ENCODE results near the gene ATXN3. TPM values are rescaled to one million over a fixed set of nuclear protein-coding genes. Genes with fewer than 3 reads are reported as not detected.

ATXN3 gene
- total RNA-seq, 4 donors from 2014 or later, result 47.5 to 166 (median 121) TPM

DNA sequence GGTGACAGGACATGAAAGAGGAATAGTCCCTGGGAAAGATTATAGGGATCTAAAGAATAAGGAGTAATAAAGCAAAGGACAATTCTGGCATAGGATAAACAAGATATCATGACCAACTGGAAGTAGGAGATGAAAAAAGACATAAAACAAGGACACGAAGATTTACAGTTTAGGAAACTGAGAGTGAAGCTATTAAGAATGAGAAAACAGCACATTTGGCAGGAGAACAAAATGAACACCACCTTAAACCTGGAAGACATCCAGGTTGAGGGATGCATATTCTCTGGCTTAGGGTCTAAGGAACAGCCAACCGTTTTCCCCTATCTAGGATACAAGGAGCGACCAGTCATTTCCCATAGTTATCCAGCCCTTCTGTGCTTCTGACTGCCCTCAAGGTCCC is 68.4 kb downstream of the ATXN3 start:
- Histone ChIP-seq H3K4me3 (peak overlapping the region; percentile 52 to 75), H3K27me3 (no peaks in the 10 kb centered on the region), H3K4me1 (peaks cover 0 to 3% of the 10 kb centered on the region in 2 donors), H3K27ac (peak overlapping the region in 1 of 2 donors; percentile 94), H3K36me3 (no peaks in the 10 kb centered on the region), H3K9me3 (no peaks in the 10 kb centered on the region)
- TF ChIP-seq POLR2A (IDR thresholded peaks at IDR 0.05), result no peak
- TF ChIP-seq, protein P1, sequence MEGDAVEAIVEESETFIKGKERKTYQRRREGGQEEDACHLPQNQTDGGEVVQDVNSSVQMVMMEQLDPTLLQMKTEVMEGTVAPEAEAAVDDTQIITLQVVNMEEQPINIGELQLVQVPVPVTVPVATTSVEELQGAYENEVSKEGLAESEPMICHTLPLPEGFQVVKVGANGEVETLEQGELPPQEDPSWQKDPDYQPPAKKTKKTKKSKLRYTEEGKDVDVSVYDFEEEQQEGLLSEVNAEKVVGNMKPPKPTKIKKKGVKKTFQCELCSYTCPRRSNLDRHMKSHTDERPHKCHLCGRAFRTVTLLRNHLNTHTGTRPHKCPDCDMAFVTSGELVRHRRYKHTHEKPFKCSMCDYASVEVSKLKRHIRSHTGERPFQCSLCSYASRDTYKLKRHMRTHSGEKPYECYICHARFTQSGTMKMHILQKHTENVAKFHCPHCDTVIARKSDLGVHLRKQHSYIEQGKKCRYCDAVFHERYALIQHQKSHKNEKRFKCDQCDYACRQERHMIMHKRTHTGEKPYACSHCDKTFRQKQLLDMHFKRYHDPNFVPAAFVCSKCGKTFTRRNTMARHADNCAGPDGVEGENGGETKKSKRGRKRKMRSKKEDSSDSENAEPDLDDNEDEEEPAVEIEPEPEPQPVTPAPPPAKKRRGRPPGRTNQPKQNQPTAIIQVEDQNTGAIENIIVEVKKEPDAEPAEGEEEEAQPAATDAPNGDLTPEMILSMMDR (IDR thresholded peaks at IDR 0.05), result no peak
- intact Hi-C loops (cut with DNase I; ENCODE audit: low total_unique reads), result no loop called here
- DNase-seq, result no peak

DNA sequence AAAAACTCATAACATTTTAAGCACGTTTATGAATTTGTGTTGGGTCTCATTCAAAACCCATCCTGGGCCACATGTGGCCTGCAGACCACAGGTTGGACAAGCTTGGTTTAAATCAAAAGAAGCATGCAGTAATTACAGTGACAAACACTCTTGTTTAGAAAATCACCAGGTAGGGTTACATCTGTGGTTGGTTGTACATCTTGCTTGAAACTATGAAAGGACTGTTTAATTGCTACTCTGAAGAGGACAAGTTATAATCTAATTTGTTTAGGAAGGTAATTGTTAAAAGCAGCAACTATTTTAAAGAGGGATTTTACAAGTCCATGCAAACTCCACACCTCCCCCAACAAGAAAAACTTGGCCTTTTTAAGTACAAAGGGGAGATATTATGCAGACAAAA is 70.5 kb downstream of the ATXN3 start:
- H3K27me3 ChIP-seq, result no peaks in the 10 kb centered on the region
- H3K4me3 ChIP-seq, result no peak overlapping the region
- DNase-seq, result no peak
- TF ChIP-seq, protein P1 (IDR thresholded peaks at IDR 0.05), result no peak
- no peak for TF ChIP-seq POLR2A (IDR thresholded peaks at IDR 0.05)
- H3K27ac ChIP-seq, result no peak overlapping the region
- peaks cover 0 to 3% of the 10 kb centered on the region in 2 donors for H3K4me1 ChIP-seq
- no peaks in the 10 kb centered on the region for H3K9me3 ChIP-seq
- H3K36me3 ChIP-seq, result no peaks in the 10 kb centered on the region
- intact Hi-C loops (cut with DNase I; ENCODE audit: low total_unique reads), result no loop called here

DNA sequence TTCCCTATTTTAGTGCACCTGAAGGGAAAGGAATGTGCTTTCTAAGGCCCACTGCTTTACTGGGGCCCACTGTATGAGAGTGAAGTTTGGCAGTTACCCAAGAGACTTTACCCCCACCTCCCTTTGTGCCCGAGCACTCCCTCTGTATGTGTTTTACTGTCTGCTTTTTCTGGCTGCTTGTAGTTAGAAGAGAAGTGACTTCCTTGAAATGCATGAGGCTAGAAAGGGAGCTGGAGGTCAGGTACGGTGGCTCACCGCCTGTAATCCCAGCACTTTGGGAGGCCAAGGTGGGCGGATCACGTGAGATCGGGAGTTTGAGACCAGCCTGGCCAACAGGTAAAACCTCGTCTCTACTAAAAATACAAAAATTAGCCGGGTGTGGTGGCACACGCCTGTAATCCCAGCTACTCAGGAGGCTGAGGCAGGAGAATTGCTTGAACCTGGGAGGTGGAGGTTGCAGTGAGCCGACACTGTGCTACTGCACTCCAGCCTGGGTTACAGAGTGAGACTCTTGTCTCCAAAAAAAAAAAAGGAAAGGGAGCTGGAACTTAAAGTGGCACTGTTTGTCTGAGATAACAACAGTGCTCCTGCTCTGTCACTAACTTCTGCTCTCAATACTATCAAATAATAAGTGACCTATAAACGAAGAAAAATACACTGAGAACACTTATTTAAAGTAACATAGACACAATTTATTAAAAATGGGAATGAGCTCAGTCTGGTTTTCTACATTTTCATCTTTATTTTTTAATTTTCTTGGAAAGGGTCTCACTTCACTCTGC is 72.3 kb downstream of the ATXN3 start:
- TF ChIP-seq POLR2A (IDR thresholded peaks at IDR 0.05), result no peak
- TF ChIP-seq, protein P1 (IDR thresholded peaks at IDR 0.05), result no peak
- Histone ChIP-seq H3K9me3 (no peaks in the 10 kb centered on the region), H3K27ac (no peak overlapping the region), H3K4me1 (peaks cover 0 to 3% of the 10 kb centered on the region in 2 donors), H3K4me3 (no peak overlapping the region), H3K27me3 (no peaks in the 10 kb centered on the region), H3K36me3 (no peaks in the 10 kb centered on the region)
- intact Hi-C loops (cut with DNase I; ENCODE audit: low total_unique reads), result no loop called here
- DNase-seq, result no peak

DNA sequence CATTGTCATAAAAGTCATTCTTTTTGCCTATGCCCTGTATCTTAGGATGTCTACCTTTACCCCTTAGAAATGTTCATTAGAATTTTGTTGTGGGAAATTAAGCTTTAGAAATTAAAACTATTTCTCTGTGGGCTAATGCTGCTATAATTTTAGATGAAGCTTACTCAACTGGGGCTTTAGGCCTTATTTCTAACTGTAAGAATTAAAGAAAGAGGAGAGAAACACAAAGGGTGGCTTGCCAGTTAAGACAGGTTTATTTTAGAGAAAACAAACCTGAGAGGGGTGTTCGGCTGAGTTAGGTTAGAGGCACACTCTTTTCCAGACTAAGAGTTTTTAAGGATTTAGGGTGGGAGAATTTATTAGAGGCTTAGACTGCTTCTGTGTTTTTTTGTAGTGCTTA is 72.9 kb downstream of the ATXN3 start:
- no peak overlapping the region for H3K27ac ChIP-seq
- H3K4me3 ChIP-seq, result no peak overlapping the region
- DNase-seq, result no peak
- intact Hi-C loops (cut with DNase I; ENCODE audit: low total_unique reads), result no loop called here
- no peaks in the 10 kb centered on the region for H3K36me3 ChIP-seq
- TF ChIP-seq POLR2A (IDR thresholded peaks at IDR 0.05), result no peak
- TF ChIP-seq, protein P1 (IDR thresholded peaks at IDR 0.05), result no peak
- H3K4me1 ChIP-seq, result peaks cover 0 to 3% of the 10 kb centered on the region in 2 donors
- H3K9me3 ChIP-seq, result no peaks in the 10 kb centered on the region
- H3K27me3 ChIP-seq, result no peaks in the 10 kb centered on the region

DNA sequence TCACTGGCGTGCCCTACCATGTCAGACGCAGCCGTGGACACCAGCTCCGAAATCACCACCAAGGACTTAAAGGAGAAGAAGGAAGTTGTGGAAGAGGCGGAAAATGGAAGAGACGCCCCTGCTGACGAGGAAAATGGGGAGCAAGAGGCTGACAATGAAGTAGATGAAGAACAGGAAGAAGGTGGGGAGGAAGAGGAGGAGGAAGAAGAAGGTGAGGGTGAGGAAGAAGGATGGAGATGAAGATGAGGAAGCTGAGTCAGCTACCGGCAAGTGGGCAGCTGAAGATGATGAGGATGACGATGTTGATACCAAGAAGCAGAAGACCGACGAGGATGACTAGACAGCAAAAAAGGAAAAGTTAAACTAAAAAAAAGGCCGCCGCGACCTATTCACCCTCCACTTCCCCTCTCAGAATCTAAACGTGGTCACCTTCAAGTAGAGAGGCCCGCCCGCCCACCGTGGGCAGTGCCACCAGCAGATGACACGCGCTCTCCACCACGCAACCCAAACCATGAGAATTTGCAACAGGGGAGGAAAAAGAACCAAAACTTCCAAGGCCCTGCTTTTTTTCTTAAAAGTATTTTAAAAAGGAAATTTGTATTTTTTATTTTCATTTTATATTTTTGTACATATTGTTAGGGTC is 79.7 kb downstream of the ATXN3 start:
- intact Hi-C loops (cut with DNase I; ENCODE audit: low total_unique reads), result no loop called here
- Histone ChIP-seq H3K4me3 (no peak overlapping the region), H3K36me3 (no peaks in the 10 kb centered on the region), H3K27me3 (no peaks in the 10 kb centered on the region), H3K4me1 (no peaks in the 10 kb centered on the region), H3K27ac (no peak overlapping the region), H3K9me3 (no peaks in the 10 kb centered on the region)
- DNase-seq, result no peak
- no peak for TF ChIP-seq POLR2A (IDR thresholded peaks at IDR 0.05)
- TF ChIP-seq, protein P1 (IDR thresholded peaks at IDR 0.05), result no peak
